ENCODE measurements around the gene TEX2. TPM values are rescaled to one million over a fixed set of nuclear protein-coding genes. Genes with fewer than 3 reads are reported as not detected.
"Not testable (repeated sequence)": the region's sequence is repeated elsewhere in the genome, so short reads cannot be mapped to it uniquely, and the experiment has no call there.

Gene TEX2
- total and polyA plus RNA-seq, 2 donors (not counting 1 experiment from before 2014, with no cell fraction given): 4.0 to 7.6 TPM

DNA sequence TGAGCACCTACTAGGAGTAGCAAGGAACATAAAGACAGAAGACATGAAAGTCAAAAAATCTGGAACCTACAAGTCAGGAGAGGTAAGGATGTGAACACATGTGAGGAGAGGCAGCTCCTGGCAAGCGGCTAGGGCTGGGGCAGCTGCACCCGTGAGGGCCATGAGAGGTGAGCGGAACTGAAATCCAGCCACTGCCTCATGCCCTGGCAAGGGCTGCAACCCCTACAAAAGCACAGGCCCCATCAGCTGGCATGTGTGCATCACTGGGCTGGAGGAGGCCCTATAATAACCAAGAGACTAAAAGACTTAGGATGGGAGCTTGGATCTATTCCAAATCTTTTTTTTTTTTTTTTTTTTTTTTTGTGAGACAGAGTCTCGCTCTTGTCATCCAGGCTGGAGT, 92.8 kb downstream of the TEX2 start:
- CTCF ChIA-PET: no interaction called here
- H3K4me3 Mint-ChIP-seq: no peak overlapping the region

DNA sequence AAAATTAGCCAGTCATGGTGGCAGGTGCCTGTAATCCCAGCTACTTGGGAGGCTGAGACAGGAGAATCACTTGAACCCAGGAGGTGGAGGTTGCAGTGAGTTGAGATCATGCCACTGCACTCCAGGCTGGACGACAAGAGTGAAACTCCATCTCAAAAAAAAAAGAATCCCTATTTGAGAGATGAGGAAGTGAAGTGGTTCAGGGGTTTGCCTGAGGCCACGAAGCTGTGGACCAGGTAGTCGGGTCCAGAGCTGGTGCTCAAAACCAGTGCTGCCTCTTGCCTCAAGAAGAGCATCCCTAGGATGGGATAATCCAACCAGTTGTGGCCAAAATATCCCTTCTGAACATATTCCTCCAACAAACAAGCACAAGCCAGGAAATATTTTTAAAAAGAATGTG, 95.4 kb downstream of the TEX2 start:
- H3K9me3 Mint-ChIP-seq (ENCODE audit: insufficient read depth); CTCF ChIA-PET; H3K27me3 Mint-ChIP-seq; DNase-seq; H3K27ac Mint-ChIP-seq; ATAC-seq (ENCODE audit: low read depth); H3K4me3 Mint-ChIP-seq; intact Hi-C loops (cut with micrococcal nuclease); H3K9ac ChIP-seq (ENCODE audit: low read length); H3K27me3 ChIP-seq (replicated peaks in 1 of 4; ENCODE audit: control extremely low read depth in 1 of 4, control insufficient read depth in 3 of 4, insufficient read depth in 4 of 4, low read length in 3 of 4); H2AFZ ChIP-seq (ENCODE audit: insufficient read depth, low read depth, low read length, poor library complexity, severe bottlenecking); H3K27ac ChIP-seq (ENCODE audit: low read length in 2 of 2); H4K20me1 ChIP-seq (ENCODE audit: control insufficient read depth, insufficient read depth, low read length, poor library complexity, severe bottlenecking); H3K79me2 ChIP-seq (ENCODE audit: control insufficient read depth, insufficient read depth, low read length); H3K4me3 ChIP-seq (ENCODE audit: control extremely low read depth in 1 of 5, extremely low read depth in 1 of 5, insufficient read depth in 1 of 5, low read depth in 2 of 5, low read length in 4 of 5); H3K4me1 Mint-ChIP-seq; H3K4me2 ChIP-seq (replicated peaks; ENCODE audit: low read depth, low read length, poor library complexity, severe bottlenecking); H3K4me1 ChIP-seq (ENCODE audit: control insufficient read depth in 2 of 2, insufficient read depth in 2 of 2, low read length in 2 of 2); H3K9me3 ChIP-seq (ENCODE audit: control extremely low read depth in 1 of 3, control insufficient read depth in 2 of 3, insufficient read depth in 1 of 3, low read length in 2 of 3); H3K36me3 ChIP-seq (replicated peaks in 1 of 2; ENCODE audit: control extremely low read depth in 1 of 2, control insufficient read depth in 1 of 2, extremely low read depth in 1 of 2, insufficient read depth in 2 of 2, low read length in 1 of 2): not testable (repeated sequence)
- WGBS (ENCODE audit: insufficient coverage): 50% methylated on average over 1 of the region's 3 CpGs
- POLR2A ChIA-PET: interaction anchor here (0.7 kb wide), 1 partner anchor 210 kb away, joined by 3 read pairs; no protein-coding TSS in a partner anchor

More for the DNA sequence above, 92.8 kb downstream of the TEX2 start:
- Histone ChIP-seq H3K4me2 (replicated peaks; ENCODE audit: low read depth, low read length, poor library complexity, severe bottlenecking) (no peak overlapping the region), H3K27me3 (replicated peaks in 1 of 4; ENCODE audit: control extremely low read depth in 1 of 4, control insufficient read depth in 3 of 4, insufficient read depth in 4 of 4, low read length in 3 of 4) (no peaks in the 10 kb centered on the region), H3K27ac (ENCODE audit: low read length in 2 of 2) (no peak overlapping the region), H3K9ac (ENCODE audit: low read length) (no peak overlapping the region), H4K20me1 (ENCODE audit: control insufficient read depth, insufficient read depth, low read length, poor library complexity, severe bottlenecking) (no peaks in the 10 kb centered on the region), H3K9me3 (ENCODE audit: control extremely low read depth in 1 of 3, control insufficient read depth in 2 of 3, insufficient read depth in 1 of 3, low read length in 2 of 3) (no peaks in the 10 kb centered on the region), H3K79me2 (ENCODE audit: control insufficient read depth, insufficient read depth, low read length) (no peaks in the 10 kb centered on the region), H2AFZ (ENCODE audit: insufficient read depth, low read depth, low read length, poor library complexity, severe bottlenecking) (no peak overlapping the region), H3K4me3 (ENCODE audit: control extremely low read depth in 1 of 5, extremely low read depth in 1 of 5, insufficient read depth in 1 of 5, low read depth in 2 of 5, low read length in 4 of 5) (no peak overlapping the region), H3K36me3 (replicated peaks in 1 of 2; ENCODE audit: control extremely low read depth in 1 of 2, control insufficient read depth in 1 of 2, extremely low read depth in 1 of 2, insufficient read depth in 2 of 2, low read length in 1 of 2) (peaks cover 0 to 8% of the 10 kb centered on the region in 2 experiments), H3K4me1 (ENCODE audit: control insufficient read depth in 2 of 2, insufficient read depth in 2 of 2, low read length in 2 of 2) (no peaks in the 10 kb centered on the region)
- Mint-ChIP-seq H3K27ac (no peak overlapping the region), H3K27me3 (no peaks in the 10 kb centered on the region), H3K9me3 (ENCODE audit: insufficient read depth) (no peaks in the 10 kb centered on the region), H3K4me1 (no peaks in the 10 kb centered on the region)
- ATAC-seq (ENCODE audit: low read depth) (no peak), DNase-seq (no peak)
- POLR2A ChIA-PET: no interaction called here
- 92% methylated on average over 4 of the region's 4 CpGs for WGBS (ENCODE audit: insufficient coverage)
- intact Hi-C loops (cut with micrococcal nuclease): no loop called here
- no peak for TF ChIP-seq EZH2 (IDR thresholded peaks at IDR 0.05; ENCODE audit: borderline replicate concordance, insufficient read depth, low read depth, low read length, poor library complexity, severe bottlenecking)
- TF ChIP-seq, protein P1, sequence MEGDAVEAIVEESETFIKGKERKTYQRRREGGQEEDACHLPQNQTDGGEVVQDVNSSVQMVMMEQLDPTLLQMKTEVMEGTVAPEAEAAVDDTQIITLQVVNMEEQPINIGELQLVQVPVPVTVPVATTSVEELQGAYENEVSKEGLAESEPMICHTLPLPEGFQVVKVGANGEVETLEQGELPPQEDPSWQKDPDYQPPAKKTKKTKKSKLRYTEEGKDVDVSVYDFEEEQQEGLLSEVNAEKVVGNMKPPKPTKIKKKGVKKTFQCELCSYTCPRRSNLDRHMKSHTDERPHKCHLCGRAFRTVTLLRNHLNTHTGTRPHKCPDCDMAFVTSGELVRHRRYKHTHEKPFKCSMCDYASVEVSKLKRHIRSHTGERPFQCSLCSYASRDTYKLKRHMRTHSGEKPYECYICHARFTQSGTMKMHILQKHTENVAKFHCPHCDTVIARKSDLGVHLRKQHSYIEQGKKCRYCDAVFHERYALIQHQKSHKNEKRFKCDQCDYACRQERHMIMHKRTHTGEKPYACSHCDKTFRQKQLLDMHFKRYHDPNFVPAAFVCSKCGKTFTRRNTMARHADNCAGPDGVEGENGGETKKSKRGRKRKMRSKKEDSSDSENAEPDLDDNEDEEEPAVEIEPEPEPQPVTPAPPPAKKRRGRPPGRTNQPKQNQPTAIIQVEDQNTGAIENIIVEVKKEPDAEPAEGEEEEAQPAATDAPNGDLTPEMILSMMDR (IDR thresholded peaks at IDR 0.05): no peak
